Ovary (tissue), 9 donors: ENCODE data around the gene GABRR2. TPM values are rescaled to one million over a fixed set of nuclear protein-coding genes. Genes with fewer than 3 reads are reported as not detected.

ENCODE experiments used
- DNase-seq, 5 donors: peaks; one replicate each; pipeline ENCODE4 v3.0.0-alpha.2; 2019 to 2020
- H3K27ac ChIP-seq, 2 donors: fragments of 200-600 bp; one replicate each; pipeline versions ENCODE4 v1.5.1 to v1.8.0; 2019 to 2022
- H3K27me3 ChIP-seq: fragments of 200-600 bp; one replicate; pipeline ENCODE4 v1.8.0; 2022
- H3K36me3 ChIP-seq: fragments of 200-600 bp; sonication (generic); one replicate; pipeline ENCODE4 v1.5.1; 2019
- H3K4me1 ChIP-seq: one replicate; pipeline ENCODE4 v1.8.1; 2013; ENCODE audit warnings: mild to moderate bottlenecking, moderate library complexity; ENCODE audit not compliant: insufficient read depth
- H3K4me3 ChIP-seq: fragments of 200-600 bp; sonication (generic); one replicate; pipeline ENCODE4 v1.5.1; 2017
- H3K9me3 ChIP-seq, 2 donors: fragments of 200-600 bp in 1 of 2; sonication (generic) in 1 of 2; one replicate each; pipeline versions ENCODE4 v1.5.1 to v1.8.1; 2013 to 2019; ENCODE audit warnings: mild to moderate bottlenecking in 1 of 2, moderate library complexity in 1 of 2
- CTCF ChIP-seq, 3 donors: fragments of 450-650 bp in 2 of 3; fragments of 200-600 bp in 1 of 3; IDR thresholded peaks; one replicate each; pipeline versions ENCODE4 v1.5.1 to v1.8.0; 2016 to 2022; ENCODE audit warnings: antibody characterized with exemption in 3 of 3, mild to moderate bottlenecking in 1 of 3
- EP300 ChIP-seq: sonication (generic); formaldehyde crosslinking; IDR thresholded peaks from one replicate; pipeline ENCODE4 v1.6.1; 2017; ENCODE audit warnings: antibody characterized with exemption
- POLR2A ChIP-seq: fragments of 450-650 bp; IDR thresholded peaks from one replicate; pipeline ENCODE4 v1.6.1; 2017; ENCODE audit warnings: antibody characterized with exemption, mild to moderate bottlenecking, moderate library complexity
- WGBS, 3 donors: extraction: QIAGEN DNeasy Blood & Tissue Kit in 1 of 3; methylation state at CpG; one replicate each; pipeline versions ENCODE4 v1.1.5 to v1.1.7; 2013 to 2017; 5-methylcytosine and 5-hydroxymethylcytosine counted together
- intact Hi-C, 4 donors: fragments of 100-400 bp; cut with DNase I; formaldehyde crosslinking; loops; one replicate each; pipeline versions ENCODE4 v1.11.0 to v1.15.1; 2022 to 2023
- polyA plus RNA-seq, 2 donors: library from polyadenylated mRNA; stranded (reverse); fragments of 200-250 nt in 1 of 2; fragments of 350-450 nt in 1 of 2; fragmentation: Illumina TruSeq in 1 of 2; extraction: RNeasy Lipid Tissue Mini Kit (QIAGEN cat#74804) in 1 of 2; gene quantifications; one replicate each; pipeline ENCODE4 v1.2.3, GENCODE V29; 2013 to 2014
- total RNA-seq, 7 donors: library from RNA; depleted of rRNA in 2 of 7; stranded (reverse); fragments of >200 nt in 2 of 7; fragmentation: NEBNext Ultra II Directional in 3 of 7; extraction: Animal tissue kit (Norgen Biotek cat#: 25700) in 3 of 7; gene quantifications; one replicate each; pipeline versions ENCODE4 v1.1.0 to v1.2.4, GENCODE V29; 2016 to 2023
- donor health status: DM: no; HTN: no; CAD: no; lungs with moderate emphysema.
- donor health status: DM: no; HTN: no; CAD: no.
- donor health status: Bipolar disorder and iron deficiency.
- donor health status: DM: yes; HTN: yes; CAD: no.
- donor health status: DM: no; HTN: no; CAD: no.
- donor health status: DM: yes; HTN: yes; CAD: no.

The GABRR2 gene
- total and polyA plus RNA-seq, 9 donors, result 0.24 to 1.1 (median 0.52) TPM; not detected in 1

DNA sequence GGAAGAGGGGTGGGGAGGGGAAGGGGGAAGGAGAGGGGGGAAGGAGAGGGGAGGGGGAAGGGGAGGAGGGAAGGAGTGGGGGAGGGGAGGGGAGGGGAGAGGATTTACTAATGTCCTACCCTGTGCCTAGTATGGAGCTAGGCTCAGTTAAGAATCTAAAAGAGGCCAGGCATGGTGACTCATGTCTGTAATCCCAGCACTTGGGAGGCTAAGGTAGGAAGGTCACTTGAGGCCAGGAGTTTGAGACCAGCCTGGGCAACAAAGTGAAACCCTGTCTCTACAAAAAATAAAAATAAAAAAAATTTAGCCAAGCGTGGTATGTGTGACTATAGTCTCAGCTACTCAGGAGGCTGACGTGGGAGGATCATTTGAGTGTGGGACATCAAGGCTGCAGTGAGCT is 24.5 kb upstream of the GABRR2 start:
- Histone ChIP-seq H3K4me1 (no peaks in the 10 kb centered on the region), H3K36me3 (no peaks in the 10 kb centered on the region), H3K9me3 (no peaks in the 10 kb centered on the region), H3K27me3 (no peaks in the 10 kb centered on the region), H3K4me3 (no peak overlapping the region), H3K27ac (no peak overlapping the region)
- DNase-seq, result no peak
- 92 to 96% (median 93%) methylated on average over 2 of the region's 2 CpGs for WGBS, 3 donors
- TF ChIP-seq CTCF (IDR thresholded peaks at IDR 0.05), result no peak
- no peak for TF ChIP-seq EP300
- TF ChIP-seq POLR2A, result no peak
- intact Hi-C loops, result no loop called here

DNA sequence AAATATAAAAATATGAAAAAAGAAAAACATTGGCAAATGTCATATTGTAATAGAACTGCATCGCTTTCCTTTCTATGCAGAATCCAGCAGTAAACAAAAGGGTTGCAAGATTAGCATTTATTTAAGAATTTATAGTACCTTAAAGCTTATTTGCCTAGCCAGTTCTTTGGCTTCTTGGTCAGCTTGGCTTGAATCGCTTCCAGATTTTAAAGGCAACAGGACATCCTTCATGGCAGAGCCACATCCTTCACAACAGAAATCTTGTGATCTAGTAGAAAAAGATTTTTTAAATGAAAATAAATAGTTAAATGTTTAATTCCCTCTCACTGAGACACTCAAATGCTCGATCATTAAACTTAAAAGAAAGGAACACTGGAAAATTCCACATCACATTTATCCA is 20.1 kb upstream of the GABRR2 start:
- H3K4me1 ChIP-seq, result no peaks in the 10 kb centered on the region
- H3K9me3 ChIP-seq, result no peaks in the 10 kb centered on the region
- intact Hi-C loops, result no loop called here
- H3K36me3 ChIP-seq, result no peaks in the 10 kb centered on the region
- no peak for DNase-seq
- no peak for TF ChIP-seq EP300
- TF ChIP-seq CTCF (IDR thresholded peaks at IDR 0.05), result no peak
- no peak overlapping the region for H3K27ac ChIP-seq
- no peaks in the 10 kb centered on the region for H3K27me3 ChIP-seq
- WGBS, 3 donors, result 87 to 89% (median 87%) methylated on average over 3 of the region's 3 CpGs
- no peak overlapping the region for H3K4me3 ChIP-seq

GRCh38 chr6:89330910-89331309 is 15.8 kb upstream of the GABRR2 start:
- 86 to 98% (median 92%) methylated on average over 1 of the region's 1 CpG for WGBS, 3 donors
- H3K4me3 ChIP-seq, result no peak overlapping the region
- no peaks in the 10 kb centered on the region for H3K4me1 ChIP-seq
- no peak for DNase-seq
- H3K27ac ChIP-seq, result no peak overlapping the region
- H3K27me3 ChIP-seq, result no peaks in the 10 kb centered on the region
- intact Hi-C loops, result no loop called here
- H3K36me3 ChIP-seq, result no peaks in the 10 kb centered on the region
- TF ChIP-seq CTCF (IDR thresholded peaks at IDR 0.05), result no peak
- no peak for TF ChIP-seq EP300
- TF ChIP-seq POLR2A, result no peak
- H3K9me3 ChIP-seq, result no peaks in the 10 kb centered on the region

DNA sequence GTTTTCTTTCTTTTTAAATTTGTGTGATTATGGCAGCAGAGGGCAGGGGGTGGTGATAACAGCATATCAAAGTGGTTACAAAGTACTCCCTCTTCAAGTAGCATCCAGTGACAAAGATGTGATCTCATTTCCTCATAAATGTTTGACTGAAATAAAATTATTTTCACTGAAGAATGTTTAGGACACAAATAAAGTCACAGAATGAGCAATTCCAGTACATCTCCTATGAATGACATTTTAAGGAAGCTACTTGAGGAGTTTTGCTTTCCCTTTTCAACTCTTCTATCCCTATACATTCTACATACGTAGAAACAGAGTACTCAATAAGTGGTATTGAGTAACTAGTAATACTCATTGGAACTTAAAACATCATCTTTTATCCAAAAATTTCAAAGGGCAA is 13.9 kb upstream of the GABRR2 start:
- no peak for DNase-seq
- no peaks in the 10 kb centered on the region for H3K36me3 ChIP-seq
- TF ChIP-seq CTCF (IDR thresholded peaks at IDR 0.05), result no peak
- TF ChIP-seq EP300, result no peak
- no peak for TF ChIP-seq POLR2A
- intact Hi-C loops, result no loop called here
- WGBS, 3 donors, result 90 to 100% (median 94%) methylated on average over 1 of the region's 1 CpG
- no peak overlapping the region for H3K27ac ChIP-seq
- no peaks in the 10 kb centered on the region for H3K4me1 ChIP-seq
- no peaks in the 10 kb centered on the region for H3K27me3 ChIP-seq
- no peak overlapping the region for H3K4me3 ChIP-seq
- no peaks in the 10 kb centered on the region for H3K9me3 ChIP-seq

DNA sequence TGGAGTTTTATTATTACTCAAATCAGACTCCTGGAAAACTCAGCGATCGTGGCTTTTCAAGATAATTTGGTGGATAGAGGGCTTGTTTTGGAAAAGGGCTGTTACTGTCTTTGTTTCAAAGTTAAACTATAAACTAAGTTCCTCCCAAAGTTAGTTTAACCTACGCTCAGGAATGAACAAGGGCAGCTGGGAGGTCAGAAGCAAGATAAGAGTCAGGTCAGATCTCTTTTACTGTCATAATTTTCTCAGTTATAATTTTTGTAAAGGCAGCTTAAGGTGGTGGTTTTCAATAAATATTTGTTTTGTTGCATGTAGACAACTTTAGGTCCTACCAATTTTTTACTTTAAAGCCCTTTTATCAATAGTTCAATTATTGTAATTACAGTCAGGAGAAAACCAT is 9.2 kb upstream of the GABRR2 start:
- Histone ChIP-seq H3K27me3 (no peaks in the 10 kb centered on the region), H3K27ac (no peak overlapping the region), H3K4me1 (no peaks in the 10 kb centered on the region), H3K9me3 (no peaks in the 10 kb centered on the region), H3K4me3 (no peak overlapping the region), H3K36me3 (no peaks in the 10 kb centered on the region)
- intact Hi-C loops, result no loop called here
- 76 to 94% (median 91%) methylated on average over 3 of the region's 3 CpGs for WGBS, 3 donors
- DNase-seq, result no peak
- TF ChIP-seq POLR2A (no peak), EP300 (no peak), CTCF (IDR thresholded peaks at IDR 0.05) (no peak)
